Tibial nerve (tissue), 4 donors: Measurements from ENCODE around the gene SIK1.
"Not testable (repeated sequence)": the region's sequence is repeated elsewhere in the genome, so short reads cannot be mapped to it uniquely, and the experiment has no call there.

ENCODE experiments used
- CTCF ChIP-seq, 5 experiments: fragments of 200-600 bp in 3 of 5; fragments of 450-650 bp in 2 of 5; sonication (generic) in 3 of 5; IDR thresholded peaks; one replicate each; pipeline ENCODE4 v1.5.1; 2016 to 2019; ENCODE audit warnings: antibody characterized with exemption in 5 of 5, mild to moderate bottlenecking in 3 of 5, moderate library complexity in 2 of 5
- EP300 ChIP-seq, 2 donors: sonication (generic); formaldehyde crosslinking; IDR thresholded peaks; one replicate each; pipeline ENCODE4 v1.6.1; 2017; ENCODE audit warnings: antibody characterized with exemption in 2 of 2, mild to moderate bottlenecking in 1 of 2

GRCh38 chr21:43433340-43434136 lies 6.6 kb upstream of the SIK1 start:
- not testable (repeated sequence) for TF ChIP-seq CTCF, EP300 (IDR thresholded peaks at IDR 0.05)
